Dermis lymphatic vessel endothelial cell (primary cell): Measurements from ENCODE around the gene ABO. TPM values are rescaled to one million over a fixed set of nuclear protein-coding genes. Genes with fewer than 3 reads are reported as not detected.

Experiments used
- total RNA-seq: library from RNA; depleted of rRNA; stranded (reverse); fragments of >200 nt; gene quantifications from 2 replicates; pipeline ENCODE4 v1.2.1, GENCODE V29; 2014

The ABO gene
- 0.43 TPM in 2 replicates for total RNA-seq

GRCh38 chr9:133275105-133276000 lies at the start of gene ABO:
Gene ABO, minus strand, starts transcription at chr9:133275201.

GRCh38 chr9:133208880-133209300 lies 66.1 kb downstream of the ABO start, which contains the start of gene OBP2B:
Gene OBP2B, minus strand, starts transcription at chr9:133209250. Its CDS starts 51 bp downstream, at chr9:133209199.

Other genes with a start within 250 kb of the ABO start
- 35.9 and 36.1 TPM in 2 replicates for gene GTF3C5, start 244.2 kb downstream of the ABO start, total RNA-seq
- gene CEL, start 213.2 kb downstream of the ABO start, total RNA-seq, result 0.09 TPM in 1 of 2 replicates, not detected in the other
- gene RALGDS, start 154.0 kb downstream of the ABO start, total RNA-seq, result 31.1 and 46.1 TPM in 2 replicates
- 16.5 and 32.2 TPM in 2 replicates for gene GBGT1, start 111.3 kb downstream of the ABO start, total RNA-seq
- gene OBP2B, start 66.0 kb downstream of the ABO start, total RNA-seq, result not detected in 2 replicates
- 8.0 and 10.5 TPM in 2 replicates for gene SURF6, start 61.0 kb upstream of the ABO start, total RNA-seq
- 12.1 and 12.5 TPM in 2 replicates for gene MED22, start 72.9 kb upstream of the ABO start, total RNA-seq
- gene RPL7A, start 73.0 kb upstream of the ABO start, total RNA-seq, result 2,195 and 2,415 TPM in 2 replicates
- gene SURF1, start 81.3 kb upstream of the ABO start, total RNA-seq, result 21.3 and 31.9 TPM in 2 replicates
- gene SURF2, start 81.3 kb upstream of the ABO start, total RNA-seq, result 10.1 and 12.5 TPM in 2 replicates
- 283 and 354 TPM in 2 replicates for gene SURF4, start 100.9 kb upstream of the ABO start, total RNA-seq
- gene STKLD1, start 101.2 kb upstream of the ABO start, total RNA-seq, result 0.69 and 0.98 TPM in 2 replicates
- 13.1 and 19.5 TPM in 2 replicates for gene REXO4, start 142.8 kb upstream of the ABO start, total RNA-seq
- gene ADAMTS13, start 147.2 kb upstream of the ABO start, total RNA-seq, result 0.52 and 0.65 TPM in 2 replicates
- 10.7 and 11.0 TPM in 2 replicates for gene CACFD1, start 184.8 kb upstream of the ABO start, total RNA-seq
- gene SLC2A6, start 203.9 kb upstream of the ABO start, total RNA-seq, result 8.2 and 13.2 TPM in 2 replicates
- gene MYMK, start 249.8 kb upstream of the ABO start, total RNA-seq, result not detected in 2 replicates